Stimulated activated CD8-positive, alpha-beta memory T cell treated with anti-CD3 and anti-CD28 coated beads, Interleukin-15, amount 100 ng/mL, for 1 hour (primary cell): ENCODE measurements around the gene ZNF827.

Experiments used
- DNase-seq: peaks from one replicate; pipeline ENCODE4 v3.0.0-alpha.2; 2020; ENCODE audit warnings: low read depth

ZNF827 gene

DNA sequence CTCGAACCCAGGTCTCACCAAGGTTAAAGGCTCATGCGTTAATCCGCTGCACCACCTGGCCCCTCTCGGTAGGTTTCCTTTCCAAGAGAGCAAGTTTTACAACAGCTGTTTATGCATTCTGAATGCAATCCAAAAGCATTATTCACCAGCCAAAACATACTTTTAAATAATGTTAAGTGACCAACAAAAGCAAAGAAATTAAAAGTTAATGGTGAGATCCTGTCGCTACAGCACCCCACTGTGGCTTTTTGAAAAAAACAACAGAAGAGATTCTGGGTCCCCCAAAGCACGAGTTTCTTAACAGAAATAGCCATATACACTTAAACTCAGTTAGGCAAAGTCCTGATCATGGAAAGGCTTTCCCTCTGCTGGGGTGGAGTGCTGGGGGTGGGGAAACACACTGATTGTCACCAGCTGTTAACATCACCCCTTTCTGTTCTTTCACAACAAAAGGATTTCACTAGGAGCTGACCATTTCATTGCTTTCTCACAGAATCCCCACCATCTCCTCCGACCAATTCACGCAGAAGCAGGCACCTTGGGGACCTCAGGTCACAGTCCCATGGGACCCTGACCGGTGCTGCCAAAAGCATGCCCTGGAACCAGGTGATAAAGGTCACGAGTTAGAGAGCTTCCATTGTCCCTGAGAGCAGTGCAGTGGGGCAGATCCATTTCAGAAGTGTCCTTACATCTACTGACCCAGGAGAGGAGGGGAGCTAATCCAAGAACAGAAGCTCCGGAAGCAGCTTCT, 51.2 kb downstream of the ZNF827 start:
- no peak for DNase-seq

GRCh38 chr4:145886871-145887240, 51.8 kb downstream of the ZNF827 start:
- DNase-seq: no peak

GRCh38 chr4:145885666-145886065, 53.0 kb downstream of the ZNF827 start:
- no peak for DNase-seq

- DNase-seq: no peak
Measured at GRCh38 chr4:145884775-145885174, 53.8 kb downstream of the ZNF827 start.

DNA sequence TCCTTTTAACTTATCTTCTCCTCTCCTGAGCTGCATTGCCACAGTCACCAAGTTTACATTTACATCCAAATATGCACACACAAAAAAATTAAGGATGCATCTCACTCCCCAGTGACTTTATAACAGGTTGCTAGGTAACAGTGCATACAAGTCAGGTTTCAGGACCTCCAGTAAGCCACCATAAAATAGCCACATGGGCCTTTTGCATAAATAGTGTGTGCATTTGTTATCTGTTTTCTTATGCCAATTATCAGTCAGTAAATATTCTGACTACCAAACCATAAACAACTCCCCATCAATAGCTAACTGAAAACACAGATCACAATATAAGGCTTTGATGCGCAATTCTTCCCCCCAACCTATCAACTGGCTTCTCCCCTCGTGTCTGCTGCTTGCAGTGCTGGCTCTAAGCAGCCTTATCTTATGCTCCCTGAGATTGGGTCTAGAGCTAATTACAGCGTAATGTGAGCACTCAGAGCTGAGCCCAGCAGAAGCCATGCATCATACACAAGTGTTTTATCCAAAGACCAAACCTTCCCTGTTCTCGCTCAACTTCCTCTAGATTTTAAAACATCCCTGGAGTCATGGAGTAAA, 55.4 kb downstream of the ZNF827 start:
- DNase-seq: no peak

DNA sequence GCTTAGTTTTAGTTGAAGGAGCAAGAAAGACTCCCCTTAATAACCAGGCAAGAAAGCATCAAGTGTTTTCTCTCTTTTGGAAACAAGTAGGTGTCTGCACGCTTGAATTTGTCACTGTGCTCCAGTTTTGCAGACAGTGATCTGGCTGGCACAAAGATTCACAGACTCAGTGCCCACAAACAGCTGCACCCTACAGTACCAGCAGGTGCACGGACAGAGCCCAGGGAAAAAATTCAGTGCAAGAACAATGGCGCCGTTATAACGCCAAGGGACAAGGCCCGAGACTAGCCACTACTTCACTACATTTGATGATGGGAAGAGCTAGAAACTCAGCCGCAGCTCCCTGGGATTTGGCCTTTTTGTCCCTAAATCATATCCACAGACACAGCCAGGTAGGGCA, 56.0 kb downstream of the ZNF827 start:
- DNase-seq: no peak

DNA sequence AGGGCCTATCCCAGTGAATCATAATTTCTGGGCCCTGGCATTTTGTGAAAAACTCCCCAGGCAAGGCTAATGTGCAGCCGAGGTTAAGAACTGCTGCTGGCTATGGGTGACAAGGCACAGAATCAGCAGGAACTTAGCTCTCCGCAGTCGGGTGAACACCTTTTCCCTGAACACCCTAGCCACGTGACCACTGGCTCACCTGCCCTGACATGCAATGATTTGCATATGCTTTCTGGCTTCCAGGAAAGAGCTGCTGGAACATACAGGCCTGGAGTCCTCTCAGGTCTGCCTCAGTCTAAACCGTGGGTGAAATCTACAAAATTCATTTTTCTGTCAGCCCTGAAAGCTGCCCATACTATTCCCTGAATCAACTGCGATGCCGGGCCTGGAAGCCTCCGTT, 56.6 kb downstream of the ZNF827 start:
- no peak for DNase-seq

DNA sequence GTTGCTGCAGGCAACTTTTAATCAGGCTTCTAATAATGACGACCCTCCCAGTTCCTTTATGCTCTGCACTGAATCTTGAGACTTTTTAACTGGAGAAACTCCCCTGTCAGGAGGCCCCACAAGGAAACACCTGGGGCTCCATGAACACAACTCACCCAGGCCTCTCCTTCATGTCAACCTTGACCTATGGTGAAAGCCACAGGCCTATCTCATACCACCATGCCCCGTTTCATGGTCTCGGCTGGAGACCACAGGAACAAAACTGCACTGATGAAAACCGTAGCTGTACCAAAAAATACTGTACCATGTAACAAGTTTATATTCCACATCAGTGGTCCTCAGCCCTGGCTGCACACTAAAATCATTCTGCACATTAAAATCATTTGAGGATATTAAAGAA, 57.0 kb downstream of the ZNF827 start:
- no peak for DNase-seq

DNA sequence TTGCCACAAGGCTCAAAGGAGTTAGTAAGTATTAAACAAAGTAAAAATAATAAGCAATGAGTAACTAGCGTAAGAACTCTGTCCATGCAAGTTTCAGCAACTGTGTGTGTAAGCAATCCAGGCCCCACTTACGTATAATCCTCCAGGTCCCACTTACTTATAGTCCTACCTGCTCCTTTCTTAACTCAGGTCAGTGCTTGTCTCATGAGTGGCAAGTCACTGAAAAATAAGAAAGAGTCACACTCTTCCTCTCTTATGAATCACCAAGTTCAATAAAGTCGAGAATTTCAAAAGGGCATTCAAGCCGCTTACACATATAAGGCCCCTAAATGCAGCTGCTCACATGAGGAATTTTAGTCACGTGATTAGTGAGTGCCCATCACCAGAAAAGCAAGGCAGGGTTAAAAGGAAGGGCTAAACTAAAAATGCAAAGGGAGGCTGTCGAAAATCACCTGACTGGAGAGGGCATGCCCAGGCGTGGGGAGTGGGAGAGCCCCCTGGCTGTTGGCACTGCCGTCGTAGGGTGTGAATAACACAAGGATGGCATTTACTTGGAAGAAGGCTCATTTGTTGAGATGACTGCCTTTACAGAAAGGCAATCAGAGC, 58.2 kb downstream of the ZNF827 start:
- no peak for DNase-seq

GRCh38 chr4:145879598-145879997, 59.0 kb downstream of the ZNF827 start:
- DNase-seq: no peak

DNA sequence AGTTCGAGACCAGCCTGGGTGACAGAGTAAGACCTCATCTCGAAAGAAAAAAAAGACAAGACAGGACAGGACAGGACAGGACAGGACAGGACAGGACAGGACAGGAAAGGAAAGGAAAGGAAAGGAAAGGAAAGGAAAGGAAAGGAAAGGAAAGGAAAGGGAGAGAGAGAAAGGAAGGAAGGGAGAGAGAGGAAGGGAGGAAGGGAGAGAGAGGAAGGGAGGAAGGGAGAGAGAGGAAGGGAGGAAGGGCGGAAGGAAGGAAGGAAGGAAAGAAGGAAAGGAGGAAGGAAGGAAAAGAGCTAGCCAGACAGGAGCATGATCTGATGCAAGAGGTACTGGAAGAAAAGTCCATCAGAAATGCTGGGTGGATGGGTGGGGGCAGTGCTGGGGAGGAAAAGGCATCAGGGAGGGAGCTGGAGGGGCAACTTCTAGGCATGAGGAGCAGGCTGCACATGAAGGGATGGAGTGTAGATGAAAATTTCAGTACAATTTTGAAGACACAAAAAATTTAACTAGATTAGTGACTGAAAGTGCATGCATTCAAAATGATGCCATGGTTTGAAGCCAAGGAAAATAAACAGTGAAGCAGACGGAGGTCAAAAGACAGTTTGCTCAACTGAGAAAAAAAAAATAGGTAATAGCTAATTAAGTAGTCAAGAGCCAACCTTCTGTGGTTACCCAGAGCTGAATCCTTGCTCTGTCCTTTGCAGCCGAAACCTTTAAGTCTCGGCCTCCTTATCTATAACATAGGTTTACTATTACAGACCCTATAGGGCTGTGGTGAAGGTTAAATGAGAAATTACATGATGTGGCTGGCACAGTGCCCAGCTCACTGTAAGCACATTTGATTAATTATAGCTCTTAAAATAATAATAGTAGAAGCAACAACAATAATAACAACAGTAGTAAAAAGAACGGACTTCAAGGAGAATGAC, 59.9 kb downstream of the ZNF827 start:
- no peak for DNase-seq

- no peak for DNase-seq
Measured at GRCh38 chr4:145876531-145877180, 62.0 kb downstream of the ZNF827 start.

DNA sequence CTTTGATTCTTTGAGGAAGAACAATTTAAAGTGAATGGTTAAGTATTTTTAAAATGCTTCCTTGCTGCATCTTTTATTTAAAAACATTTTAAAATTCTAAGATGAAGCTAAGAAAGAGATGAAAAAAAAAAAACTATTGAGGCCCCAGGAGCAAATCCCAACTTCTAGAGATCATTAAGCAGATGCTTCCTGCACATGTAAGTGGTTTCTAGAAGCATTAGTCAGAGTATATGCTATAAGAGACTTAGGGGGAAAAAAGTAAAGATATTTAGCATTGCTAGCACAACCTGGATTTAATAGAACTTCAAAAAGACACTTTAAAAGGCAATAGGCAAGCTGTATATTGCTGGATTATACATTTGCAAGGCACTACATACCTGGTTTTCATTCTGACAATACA, 64.7 kb downstream of the ZNF827 start:
- no peak for DNase-seq

DNA sequence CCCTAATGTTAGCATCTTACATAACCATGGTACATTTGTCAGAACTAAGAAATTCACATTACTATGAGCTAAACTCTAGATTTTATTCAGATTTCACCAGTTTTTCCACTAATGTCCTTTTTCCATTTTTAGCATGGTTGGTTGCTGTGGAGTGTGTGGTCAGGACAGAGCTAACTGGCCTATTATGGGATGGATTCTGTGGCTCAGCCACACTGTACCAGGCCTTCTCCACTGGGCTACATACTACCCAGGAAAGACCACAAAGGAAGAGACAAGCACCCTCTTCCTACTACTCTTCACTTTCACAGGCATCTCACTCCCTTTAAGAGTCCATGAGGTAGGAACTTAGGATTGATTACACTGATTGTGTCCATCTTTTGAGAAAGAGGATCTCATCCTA, 67.4 kb downstream of the ZNF827 start:
- no peak for DNase-seq

DNA sequence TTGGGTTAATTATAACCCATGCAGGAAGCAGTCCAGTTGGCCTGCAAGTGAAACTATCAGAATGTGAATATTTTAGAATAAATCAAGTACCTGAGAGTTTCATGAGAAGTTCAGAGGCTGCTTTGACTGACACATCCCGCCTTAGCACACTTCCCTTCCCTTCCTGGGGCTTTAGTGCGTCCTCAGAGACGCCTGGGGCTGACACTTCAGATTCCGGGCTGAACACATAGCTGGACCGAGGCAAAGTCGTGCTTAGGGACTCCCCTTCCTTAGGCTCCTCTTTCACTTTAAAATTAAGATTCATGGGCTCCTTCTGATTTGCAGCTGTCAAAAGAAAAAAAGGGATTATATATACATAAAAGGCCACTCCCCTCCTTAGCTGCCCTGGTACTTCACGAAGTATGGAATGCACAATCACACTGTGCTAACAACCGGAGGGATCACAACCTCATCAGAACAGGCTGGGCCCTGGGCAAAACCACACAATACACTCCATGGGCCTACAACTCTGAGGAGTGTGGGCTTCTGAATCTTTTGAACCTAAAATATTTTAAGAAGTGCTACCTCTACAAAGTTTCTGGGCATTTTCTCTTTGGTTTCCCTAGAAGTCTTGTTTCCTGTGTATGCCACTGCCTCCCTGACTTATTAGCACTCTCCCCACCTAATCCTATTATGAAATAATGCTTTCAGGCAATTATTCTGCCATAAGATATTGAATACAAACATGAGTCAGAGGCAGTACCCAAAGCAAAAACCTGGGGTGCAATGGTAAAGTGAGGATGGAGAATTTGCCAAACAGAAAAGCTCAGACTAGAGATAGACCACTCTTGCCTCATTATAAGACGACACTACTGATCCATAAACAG, 68.2 kb downstream of the ZNF827 start:
- no peak for DNase-seq

- DNase-seq: no peak
Measured at GRCh38 chr4:145868637-145869409, 69.8 kb downstream of the ZNF827 start.

GRCh38 chr4:145867406-145867805, 71.2 kb downstream of the ZNF827 start:
- no peak for DNase-seq

DNA sequence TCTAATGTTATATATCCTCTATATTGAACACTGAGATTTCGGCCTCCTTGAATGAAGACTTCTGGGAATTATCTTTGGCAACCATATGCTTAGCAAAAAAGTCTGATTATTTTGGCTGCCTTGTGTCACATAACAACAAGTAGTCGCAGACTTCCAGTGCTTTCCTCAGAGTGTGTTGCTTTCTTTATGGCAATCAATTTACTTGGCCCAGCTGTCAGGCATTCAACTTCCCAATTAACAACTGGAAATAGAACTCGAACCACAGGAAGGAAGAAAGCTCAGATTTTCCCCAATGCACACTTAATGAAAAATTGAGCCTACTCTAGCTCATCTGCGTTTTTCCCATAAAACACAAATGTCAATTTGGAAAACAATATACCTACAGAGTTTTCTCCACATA, 71.6 kb downstream of the ZNF827 start:
- no peak for DNase-seq

DNA sequence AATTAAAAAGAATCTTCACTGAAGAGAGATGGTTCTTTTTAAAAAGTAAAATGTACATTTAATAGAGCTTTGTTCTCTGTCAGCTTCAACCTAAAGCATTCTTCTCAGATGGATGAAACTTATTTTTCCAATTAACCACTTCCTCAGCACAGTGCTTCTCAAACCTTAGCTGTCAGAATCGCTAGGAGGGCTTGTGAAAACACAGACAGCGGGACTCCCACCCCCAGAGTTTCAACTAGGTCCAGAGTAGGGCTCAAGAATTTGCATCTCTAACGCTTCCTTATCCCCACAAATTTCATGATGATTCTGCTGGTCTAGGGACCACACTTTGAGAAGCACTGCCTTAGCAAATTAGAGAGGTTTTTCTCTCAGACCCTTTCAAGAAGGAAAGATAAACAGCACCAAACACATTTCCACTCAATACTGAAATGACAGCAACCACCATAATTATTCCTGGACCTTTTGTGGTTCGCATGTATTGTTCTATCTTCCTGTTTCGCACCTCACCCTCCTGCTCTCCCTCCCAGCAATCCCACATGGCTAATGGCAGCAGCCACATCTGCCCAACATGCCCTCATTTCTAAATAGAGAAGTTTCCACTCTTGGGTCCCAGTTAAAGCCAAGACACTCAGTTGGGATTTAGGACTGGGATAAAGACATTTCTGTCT, 73.2 kb downstream of the ZNF827 start:
- DNase-seq: no peak

GRCh38 chr4:145863191-145863590, 75.4 kb downstream of the ZNF827 start:
- no peak for DNase-seq
